Spleen (tissue), 11 donors: ENCODE results near the gene AKR1C3. TPM values are rescaled to one million over a fixed set of nuclear protein-coding genes. Genes with fewer than 3 reads are reported as not detected.

Source experiments
- DNase-seq: peaks from one replicate; pipeline ENCODE4 v3.0.0-alpha.2; 2020
- H3K27ac ChIP-seq, 8 donors: fragments of 200-600 bp; sonication (generic) in 7 of 8; 1 replicate in 4 of 8; 2 replicates in 4 of 8; pipeline versions ENCODE4 v1.5.0 to v1.8.0; 2016 to 2021; ENCODE audit warnings: inconsistent platforms in 4 of 8, mild to moderate bottlenecking in 4 of 8, moderate library complexity in 1 of 8
- H3K27me3 ChIP-seq, 7 donors: fragments of 200-600 bp; sonication (generic) in 6 of 7; replicated peaks in 1 of 7; 1 replicate in 4 of 7; 2 replicates in 3 of 7; pipeline versions ENCODE4 v1.5.0 to v1.8.0; 2016 to 2021; ENCODE audit warnings: inconsistent platforms in 3 of 7, mild to moderate bottlenecking in 1 of 7
- H3K36me3 ChIP-seq, 6 donors: fragments of 200-600 bp; sonication (generic) in 5 of 6; 1 replicate in 4 of 6; 2 replicates in 2 of 6; pipeline versions ENCODE4 v1.5.0 to v1.8.0; 2016 to 2021; ENCODE audit warnings: inconsistent platforms in 2 of 6
- H3K4me1 ChIP-seq, 6 donors: fragments of 200-600 bp; sonication (generic) in 5 of 6; 1 replicate in 3 of 6; 2 replicates in 3 of 6; pipeline versions ENCODE4 v1.5.0 to v1.8.0; 2016 to 2021; ENCODE audit warnings: inconsistent platforms in 3 of 6
- H3K4me3 ChIP-seq, 8 donors: fragments of 200-600 bp; sonication (generic) in 7 of 8; 1 replicate in 4 of 8; 2 replicates in 4 of 8; pipeline versions ENCODE4 v1.5.0 to v1.8.0; 2016 to 2021; ENCODE audit warnings: inconsistent platforms in 4 of 8, mild to moderate bottlenecking in 4 of 8, moderate library complexity in 2 of 8
- H3K9me3 ChIP-seq, 8 donors: fragments of 200-600 bp; sonication (generic) in 7 of 8; 1 replicate in 4 of 8; 2 replicates in 4 of 8; pipeline versions ENCODE4 v1.5.0 to v1.8.0; 2016 to 2021; ENCODE audit warnings: inconsistent platforms in 4 of 8
- POLR2A ChIP-seq, 3 donors: fragments of 450-650 bp; IDR thresholded peaks; one replicate each; pipeline ENCODE4 v1.5.1; 2017; ENCODE audit warnings: antibody characterized with exemption in 3 of 3, mild to moderate bottlenecking in 1 of 3
- POLR2AphosphoS5 ChIP-seq, 3 donors: sonication (generic); formaldehyde crosslinking; IDR thresholded peaks; one replicate each; pipeline ENCODE4 v1.5.1; 2017; ENCODE audit warnings: antibody characterized with exemption in 3 of 3
- WGBS, 5 donors: extraction: QIAGEN DNeasy Blood & Tissue Kit in 3 of 5; methylation state at CpG; one replicate each; pipeline versions ENCODE4 v1.1.5 to v1.1.7; 2013 to 2018; 5-methylcytosine and 5-hydroxymethylcytosine counted together
- intact Hi-C: fragments of 100-400 bp; cut with DNase I; formaldehyde crosslinking; loops from one replicate; pipeline ENCODE4 v1.15.0; 2023; ENCODE audit warnings: low total_unique reads
- polyA plus RNA-seq, 3 donors: library from polyadenylated mRNA; stranded (reverse); fragments of 200-250 nt; gene quantifications; one replicate each; pipeline ENCODE4 v1.2.1, GENCODE V29; 2013
- total RNA-seq, 7 donors: library from RNA; depleted of rRNA in 3 of 7; stranded (reverse); fragments of >200 nt in 3 of 7; fragmentation: NEBNext Ultra II Directional in 4 of 7; extraction: Animal tissue kit (Norgen Biotek cat#: 25700) in 4 of 7; gene quantifications; one replicate each; pipeline versions ENCODE4 v1.1.0 to v1.2.1, GENCODE V29; 2016 to 2021
- TF ChIP-seq, protein P1 (sequence below), 11 experiments: fragments of 200-600 bp in 7 of 11; fragments of 450-650 bp in 4 of 11; sonication (generic) in 4 of 11; IDR thresholded peaks in 8 of 11; conservative IDR thresholded peaks in 3 of 11; 1 replicate in 7 of 11; 2 replicates in 4 of 11; pipeline versions ENCODE4 v1.4.0 to v1.8.0; 2016 to 2021; ENCODE audit warnings: antibody characterized with exemption in 11 of 11, inconsistent platforms in 4 of 11, mild to moderate bottlenecking in 1 of 11
- donor health status: healthy with polysubstance abuse.
- donor health status: DM: no; HTN: no; CAD: no; lungs with moderate emphysema.
- donor health status: DM: no; HTN: no; CAD: no.
- donor health status: Bipolar disorder and iron deficiency.
- donor health status: healthy.
- donor health status: DM: no; HTN: no; CAD: no.
- donor health status: DM: yes; HTN: yes; CAD: no.

The AKR1C3 gene
- total and polyA plus RNA-seq, 10 donors, result 0.85 to 5.7 (median 2.8) TPM

GRCh38 chr10:5079836-5080235 is 14.4 kb upstream of the AKR1C3 start:
- 84 to 91% (median 89%) methylated on average over 6 of the region's 6 CpGs for WGBS, 5 donors
- TF ChIP-seq, protein P1, sequence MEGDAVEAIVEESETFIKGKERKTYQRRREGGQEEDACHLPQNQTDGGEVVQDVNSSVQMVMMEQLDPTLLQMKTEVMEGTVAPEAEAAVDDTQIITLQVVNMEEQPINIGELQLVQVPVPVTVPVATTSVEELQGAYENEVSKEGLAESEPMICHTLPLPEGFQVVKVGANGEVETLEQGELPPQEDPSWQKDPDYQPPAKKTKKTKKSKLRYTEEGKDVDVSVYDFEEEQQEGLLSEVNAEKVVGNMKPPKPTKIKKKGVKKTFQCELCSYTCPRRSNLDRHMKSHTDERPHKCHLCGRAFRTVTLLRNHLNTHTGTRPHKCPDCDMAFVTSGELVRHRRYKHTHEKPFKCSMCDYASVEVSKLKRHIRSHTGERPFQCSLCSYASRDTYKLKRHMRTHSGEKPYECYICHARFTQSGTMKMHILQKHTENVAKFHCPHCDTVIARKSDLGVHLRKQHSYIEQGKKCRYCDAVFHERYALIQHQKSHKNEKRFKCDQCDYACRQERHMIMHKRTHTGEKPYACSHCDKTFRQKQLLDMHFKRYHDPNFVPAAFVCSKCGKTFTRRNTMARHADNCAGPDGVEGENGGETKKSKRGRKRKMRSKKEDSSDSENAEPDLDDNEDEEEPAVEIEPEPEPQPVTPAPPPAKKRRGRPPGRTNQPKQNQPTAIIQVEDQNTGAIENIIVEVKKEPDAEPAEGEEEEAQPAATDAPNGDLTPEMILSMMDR (IDR thresholded peaks at IDR 0.05 in 8 of 11, conservative IDR thresholded peaks at IDR 0.05 in 3 of 11), result no peak
- TF ChIP-seq POLR2A (IDR thresholded peaks at IDR 0.05) (no peak), POLR2AphosphoS5 (IDR thresholded peaks at IDR 0.05) (no peak)
- H3K27ac ChIP-seq, result no peak overlapping the region
- H3K36me3 ChIP-seq, result no peaks in the 10 kb centered on the region
- no peak for DNase-seq
- intact Hi-C loops, result no loop called here
- no peaks in the 10 kb centered on the region for H3K9me3 ChIP-seq
- no peaks in the 10 kb centered on the region for H3K4me1 ChIP-seq
- no peaks in the 10 kb centered on the region for H3K27me3 ChIP-seq
- H3K4me3 ChIP-seq, result no peak overlapping the region

GRCh38 chr10:5081091-5081490 is 13.1 kb upstream of the AKR1C3 start:
- DNase-seq, result no peak
- no peaks in the 10 kb centered on the region for H3K9me3 ChIP-seq
- H3K4me1 ChIP-seq, result no peaks in the 10 kb centered on the region
- intact Hi-C loops, result no loop called here
- no peaks in the 10 kb centered on the region for H3K27me3 ChIP-seq
- no peak overlapping the region for H3K4me3 ChIP-seq
- 93 to 97% (median 94%) methylated on average over 1 of the region's 1 CpG for WGBS, 5 donors
- TF ChIP-seq POLR2A (IDR thresholded peaks at IDR 0.05) (no peak), POLR2AphosphoS5 (IDR thresholded peaks at IDR 0.05) (no peak)
- TF ChIP-seq, protein P1 (IDR thresholded peaks at IDR 0.05 in 8 of 11, conservative IDR thresholded peaks at IDR 0.05 in 3 of 11), result no peak
- no peaks in the 10 kb centered on the region for H3K36me3 ChIP-seq
- no peak overlapping the region for H3K27ac ChIP-seq

DNA sequence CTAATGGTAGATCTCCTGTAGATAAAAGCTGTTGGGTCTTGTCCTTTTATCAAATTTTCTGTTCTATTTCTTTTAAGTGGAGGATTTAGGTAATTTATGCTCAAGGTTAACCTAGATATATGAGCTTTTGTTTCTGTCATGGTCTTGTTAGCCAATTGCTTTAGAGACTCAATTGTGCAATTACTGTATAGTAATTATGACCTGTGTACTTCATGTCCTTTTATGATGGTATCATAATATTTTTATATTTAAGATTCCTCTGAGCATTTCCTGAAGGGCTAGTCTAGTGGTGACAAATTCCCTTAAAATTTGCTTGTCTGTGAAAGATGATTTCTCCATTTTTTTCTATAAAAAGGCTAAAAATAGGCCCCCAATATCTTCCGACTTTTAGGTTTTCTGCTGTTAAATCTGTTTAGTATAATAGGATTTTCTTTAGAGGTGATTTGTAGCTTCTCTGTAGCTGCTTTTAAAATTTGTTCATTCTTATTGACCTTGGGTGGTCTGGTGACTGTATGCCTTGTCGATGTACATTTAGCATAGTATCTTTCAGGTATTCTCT is 5.4 kb upstream of the AKR1C3 start:
- no peak for DNase-seq
- H3K27me3 ChIP-seq, result peaks cover 0 to 5% (median 0%) of the 10 kb centered on the region in 7 donors
- 83 to 95% (median 92%) methylated on average over 2 of the region's 2 CpGs for WGBS, 5 donors
- no peaks in the 10 kb centered on the region for H3K4me1 ChIP-seq
- H3K36me3 ChIP-seq, result no peaks in the 10 kb centered on the region
- peaks cover 0 to 31% (median 4%) of the 10 kb centered on the region in 8 donors for H3K9me3 ChIP-seq
- H3K27ac ChIP-seq, result no peak overlapping the region
- no peak overlapping the region for H3K4me3 ChIP-seq
- intact Hi-C loops, result no loop called here
- TF ChIP-seq, protein P1 (IDR thresholded peaks at IDR 0.05 in 8 of 11, conservative IDR thresholded peaks at IDR 0.05 in 3 of 11), result no peak
- no peak for TF ChIP-seq POLR2AphosphoS5 (IDR thresholded peaks at IDR 0.05)
- TF ChIP-seq POLR2A (IDR thresholded peaks at IDR 0.05), result no peak

GRCh38 chr10:5089865-5090264 is 4.3 kb upstream of the AKR1C3 start:
- 55 to 67% (median 60%) methylated on average over 4 of the region's 4 CpGs for WGBS, 5 donors
- DNase-seq, result no peak
- TF ChIP-seq, protein P1 (IDR thresholded peaks at IDR 0.05 in 8 of 11, conservative IDR thresholded peaks at IDR 0.05 in 3 of 11), result peak in 1 of 11 experiments; percentile 9
- no peak for TF ChIP-seq POLR2AphosphoS5 (IDR thresholded peaks at IDR 0.05)
- H3K4me1 ChIP-seq, result peaks cover 0 to 7% (median 0%) of the 10 kb centered on the region in 6 donors
- H3K27me3 ChIP-seq, result peaks cover 0 to 14% (median 0%) of the 10 kb centered on the region in 7 donors
- H3K27ac ChIP-seq, result no peak overlapping the region
- H3K36me3 ChIP-seq, result no peaks in the 10 kb centered on the region
- H3K4me3 ChIP-seq, result no peak overlapping the region
- peaks cover 0 to 31% (median 4%) of the 10 kb centered on the region in 8 donors for H3K9me3 ChIP-seq
- intact Hi-C loops, result no loop called here
